Lower lobe of right lung (tissue), 2 donors: Measurements from ENCODE around the gene FCN2. TPM values are rescaled to one million over a fixed set of nuclear protein-coding genes. Genes with fewer than 3 reads are reported as not detected.

ENCODE experiments used
- ATAC-seq, 2 donors: fragments of 200-7000 bp; cut with Tn5 transposase; one replicate each; pipeline ENCODE4 v1.9.1; 2020 to 2022; ENCODE audit warnings: mild to moderate bottlenecking in 2 of 2, moderate library complexity in 2 of 2
- DNase-seq: peaks from one replicate; pipeline ENCODE4 v3.0.0-alpha.2; 2020
- H3K27ac ChIP-seq: fragments of 200-600 bp; one replicate; pipeline ENCODE4 v1.8.0; 2022
- H3K27me3 ChIP-seq: fragments of 200-600 bp; one replicate; pipeline ENCODE4 v1.8.0; 2022; ENCODE audit warnings: low read depth
- H3K36me3 ChIP-seq: fragments of 200-600 bp; one replicate; pipeline ENCODE4 v1.8.0; 2022; ENCODE audit warnings: mild to moderate bottlenecking
- H3K4me1 ChIP-seq: fragments of 200-600 bp; one replicate; pipeline ENCODE4 v1.8.0; 2022
- H3K4me3 ChIP-seq: fragments of 200-600 bp; one replicate; pipeline ENCODE4 v1.8.0; 2022; ENCODE audit warnings: mild to moderate bottlenecking
- H3K9me3 ChIP-seq: fragments of 200-600 bp; one replicate; pipeline ENCODE4 v1.8.0; 2022
- intact Hi-C: fragments of 100-400 bp; cut with DNase I; formaldehyde crosslinking; loops from one replicate; pipeline ENCODE4 v1.11.0; 2022
- total RNA-seq: library from RNA; stranded (reverse); fragmentation: NEBNext Ultra II Directional; extraction: Animal tissue kit (Norgen Biotek cat#: 25700); gene quantifications from one replicate; pipeline ENCODE4 v1.2.1, GENCODE V29; 2021
- TF ChIP-seq, protein P1 (sequence below): fragments of 200-600 bp; IDR thresholded peaks from one replicate; pipeline ENCODE4 v1.8.0; 2022; ENCODE audit warnings: antibody characterized with exemption, mild to moderate bottlenecking
- donor health status: DM: no; HTN: yes; CAD: no; lungs with severe emphysema.

FCN2 gene
- total RNA-seq, 1 donor from 2014 or later: not detected

DNA sequence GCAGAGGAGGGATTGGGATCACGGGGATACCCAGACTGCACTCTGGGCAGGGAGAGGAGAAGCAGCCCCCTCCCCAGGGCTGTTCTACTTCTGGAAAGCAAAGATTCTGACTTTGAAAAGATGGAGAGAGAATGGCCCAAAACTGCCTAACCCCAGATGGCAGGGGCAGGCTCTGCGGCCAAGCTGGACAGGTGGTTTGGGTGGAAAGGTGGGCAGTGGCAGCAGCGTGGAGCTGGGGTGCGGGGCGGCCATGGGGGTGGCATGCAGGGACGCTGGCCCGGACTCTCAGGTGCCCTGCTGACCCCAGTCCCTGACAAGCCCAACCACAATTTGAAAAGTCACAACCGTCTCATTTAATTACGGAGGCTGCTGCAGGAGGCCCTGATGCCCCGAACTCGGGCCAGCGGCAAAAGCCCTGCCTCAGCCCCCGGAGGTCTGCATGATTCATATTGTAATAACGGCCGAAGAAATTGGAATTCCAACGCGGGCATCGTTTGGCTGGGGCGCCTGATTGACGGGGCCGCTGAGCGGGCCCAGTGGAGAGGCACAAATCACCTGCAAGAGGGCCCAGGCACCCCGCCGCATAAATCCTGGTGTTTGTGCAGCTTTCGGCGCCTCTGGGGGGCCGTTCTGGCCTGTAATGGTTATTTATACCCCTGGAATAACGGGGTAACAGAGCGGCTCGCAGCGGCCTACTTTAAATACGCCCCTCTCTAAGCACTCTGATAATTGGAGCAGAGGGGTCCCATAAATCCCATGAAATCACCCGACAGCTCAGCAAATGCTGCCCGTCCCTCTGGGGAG lies 41.8 kb upstream of the FCN2 start:
- Histone ChIP-seq H3K4me1 (no peaks in the 10 kb centered on the region), H3K9me3 (no peaks in the 10 kb centered on the region), H3K27ac (no peak overlapping the region), H3K27me3 (no peaks in the 10 kb centered on the region), H3K36me3 (peaks cover 35% of the 10 kb centered on the region), H3K4me3 (no peak overlapping the region)
- ATAC-seq (no peak), DNase-seq (no peak)
- intact Hi-C loops: no loop called here
- TF ChIP-seq, protein P1, sequence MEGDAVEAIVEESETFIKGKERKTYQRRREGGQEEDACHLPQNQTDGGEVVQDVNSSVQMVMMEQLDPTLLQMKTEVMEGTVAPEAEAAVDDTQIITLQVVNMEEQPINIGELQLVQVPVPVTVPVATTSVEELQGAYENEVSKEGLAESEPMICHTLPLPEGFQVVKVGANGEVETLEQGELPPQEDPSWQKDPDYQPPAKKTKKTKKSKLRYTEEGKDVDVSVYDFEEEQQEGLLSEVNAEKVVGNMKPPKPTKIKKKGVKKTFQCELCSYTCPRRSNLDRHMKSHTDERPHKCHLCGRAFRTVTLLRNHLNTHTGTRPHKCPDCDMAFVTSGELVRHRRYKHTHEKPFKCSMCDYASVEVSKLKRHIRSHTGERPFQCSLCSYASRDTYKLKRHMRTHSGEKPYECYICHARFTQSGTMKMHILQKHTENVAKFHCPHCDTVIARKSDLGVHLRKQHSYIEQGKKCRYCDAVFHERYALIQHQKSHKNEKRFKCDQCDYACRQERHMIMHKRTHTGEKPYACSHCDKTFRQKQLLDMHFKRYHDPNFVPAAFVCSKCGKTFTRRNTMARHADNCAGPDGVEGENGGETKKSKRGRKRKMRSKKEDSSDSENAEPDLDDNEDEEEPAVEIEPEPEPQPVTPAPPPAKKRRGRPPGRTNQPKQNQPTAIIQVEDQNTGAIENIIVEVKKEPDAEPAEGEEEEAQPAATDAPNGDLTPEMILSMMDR: no peak

DNA sequence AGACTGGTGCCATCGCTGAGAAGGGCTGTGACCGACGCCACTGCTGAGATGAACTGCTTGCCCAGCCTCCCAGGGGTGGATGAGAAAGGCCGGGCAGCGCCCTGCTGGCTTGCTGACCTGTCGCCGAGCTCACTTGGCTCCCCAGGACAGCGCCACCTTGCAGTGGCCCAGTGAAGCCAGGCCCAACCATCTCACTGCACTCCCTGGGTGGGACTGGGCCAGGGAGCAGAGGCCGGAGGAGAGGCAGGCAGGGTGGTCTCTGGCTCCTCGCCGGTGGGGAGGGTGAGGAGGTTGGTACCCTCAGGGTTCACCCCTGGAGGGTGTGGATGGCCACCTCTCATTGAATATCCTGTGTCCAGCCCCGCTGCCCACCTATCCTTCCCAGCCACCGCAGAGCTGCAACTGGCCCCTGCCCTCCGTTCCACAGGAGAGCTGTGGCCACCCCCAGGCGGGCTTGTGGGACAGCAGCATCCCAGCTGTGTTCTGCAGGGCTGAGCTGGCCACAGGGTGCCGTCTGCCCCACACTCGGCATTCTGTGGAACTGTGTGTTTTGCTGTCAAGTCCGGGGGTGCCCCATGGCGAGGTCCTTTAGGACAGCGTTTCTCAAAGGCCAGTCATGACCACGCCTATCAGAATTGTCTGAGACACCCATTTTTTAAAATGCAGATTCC lies 41.0 kb upstream of the FCN2 start:
- peaks cover 40% of the 10 kb centered on the region for H3K36me3 ChIP-seq
- ATAC-seq (no peak), DNase-seq (no peak)
- no peak overlapping the region for H3K27ac ChIP-seq
- no peak overlapping the region for H3K4me3 ChIP-seq
- intact Hi-C loops: no loop called here
- H3K27me3 ChIP-seq: no peaks in the 10 kb centered on the region
- H3K4me1 ChIP-seq: no peaks in the 10 kb centered on the region
- TF ChIP-seq, protein P1: no peak
- no peaks in the 10 kb centered on the region for H3K9me3 ChIP-seq

DNA sequence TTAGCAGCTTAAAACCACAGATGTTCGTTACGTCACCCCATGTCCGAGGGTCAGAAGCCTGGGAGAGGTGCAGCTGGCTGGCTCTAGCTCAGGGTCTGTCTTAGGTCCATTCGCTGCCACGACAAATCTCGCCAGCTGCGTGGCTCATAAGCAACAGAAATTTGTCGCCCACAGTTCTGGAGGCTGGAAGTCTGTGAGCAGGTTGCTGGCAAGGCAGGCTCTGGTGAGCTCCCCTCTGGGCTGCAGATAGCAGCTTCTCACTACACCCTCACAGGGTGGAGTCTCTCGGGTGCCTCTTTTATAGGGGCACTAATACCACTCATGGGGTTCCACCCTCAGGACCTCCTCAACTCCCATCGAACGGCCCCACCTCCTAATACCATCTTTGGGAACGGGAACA lies 40.1 kb upstream of the FCN2 start:
- no peak for DNase-seq
- TF ChIP-seq, protein P1: no peak
- Histone ChIP-seq H3K27ac (no peak overlapping the region), H3K4me1 (no peaks in the 10 kb centered on the region), H3K9me3 (no peaks in the 10 kb centered on the region), H3K4me3 (no peak overlapping the region), H3K36me3 (peaks cover 40% of the 10 kb centered on the region), H3K27me3 (no peaks in the 10 kb centered on the region)
- intact Hi-C loops: no loop called here
- ATAC-seq: no peak

DNA sequence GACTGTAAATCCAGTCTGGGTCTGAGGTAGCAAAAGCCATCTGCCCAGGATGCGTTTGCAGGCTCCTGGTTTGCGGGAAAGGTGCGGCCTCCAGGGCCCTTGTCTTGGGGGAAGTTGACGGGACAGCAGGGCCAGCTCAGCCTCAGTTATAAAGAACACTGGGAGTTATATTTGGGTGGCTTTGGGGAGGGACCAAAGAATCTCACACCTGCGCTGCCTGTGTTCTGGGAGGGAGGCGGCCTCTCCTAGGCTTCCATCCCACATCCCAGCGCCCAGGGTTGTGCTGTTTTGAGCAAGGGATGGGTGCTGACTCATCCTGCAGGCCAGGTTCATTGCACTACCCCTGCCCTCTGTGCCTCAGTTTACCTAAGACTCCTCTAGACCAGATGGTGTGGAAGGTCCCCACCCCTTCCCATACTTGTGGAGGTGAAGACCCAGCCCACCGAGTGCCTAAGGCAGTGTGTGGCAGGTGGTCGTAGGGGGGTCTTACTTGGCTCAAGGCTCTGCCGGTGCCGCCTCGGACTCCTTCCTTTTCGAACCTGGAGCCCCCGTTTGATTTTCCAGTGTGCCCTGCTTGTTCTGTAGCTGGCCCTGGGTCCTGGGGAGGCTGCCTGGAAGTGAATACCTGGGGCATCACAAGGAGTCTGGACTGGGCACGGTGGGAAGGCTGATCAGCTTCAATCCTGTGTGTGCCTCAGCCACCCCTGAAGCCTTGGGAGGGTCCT lies 39.3 kb upstream of the FCN2 start:
- peak; percentile 25 for DNase-seq
- peaks cover 40% of the 10 kb centered on the region for H3K36me3 ChIP-seq
- H3K27me3 ChIP-seq: no peaks in the 10 kb centered on the region
- no peak for ATAC-seq
- no peaks in the 10 kb centered on the region for H3K4me1 ChIP-seq
- intact Hi-C loops: no loop called here
- TF ChIP-seq, protein P1: no peak
- no peak overlapping the region for H3K4me3 ChIP-seq
- H3K9me3 ChIP-seq: no peaks in the 10 kb centered on the region
- no peak overlapping the region for H3K27ac ChIP-seq

DNA sequence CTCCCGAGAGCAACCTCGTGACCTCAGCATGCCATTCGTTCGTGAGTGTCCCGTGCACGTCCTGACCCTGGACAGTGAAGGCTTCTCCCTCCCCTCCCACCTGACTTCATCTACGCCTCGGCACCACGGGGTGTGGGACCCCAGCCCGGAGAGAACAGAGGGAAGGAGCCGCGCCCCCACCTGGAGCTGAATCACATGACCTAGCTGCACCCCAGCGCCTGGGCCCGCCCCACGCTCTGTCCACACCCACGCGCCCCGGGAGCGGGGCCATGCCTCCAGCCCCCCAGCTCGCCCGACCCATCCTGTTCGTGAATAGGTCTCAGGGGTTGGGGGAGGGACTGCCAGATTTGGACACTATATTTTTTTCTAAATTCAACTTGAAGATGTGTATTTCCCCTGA lies 38.3 kb upstream of the FCN2 start:
- Histone ChIP-seq H3K27ac (no peak overlapping the region), H3K4me1 (no peaks in the 10 kb centered on the region), H3K27me3 (no peaks in the 10 kb centered on the region), H3K36me3 (peaks cover 36% of the 10 kb centered on the region), H3K9me3 (no peaks in the 10 kb centered on the region), H3K4me3 (no peak overlapping the region)
- TF ChIP-seq, protein P1: no peak
- intact Hi-C loops: no loop called here
- ATAC-seq: no peak
- peak; percentile 38 for DNase-seq
